ENCODE data around the gene MAML3. TPM values are rescaled to one million over a fixed set of nuclear protein-coding genes. Genes with fewer than 3 reads are reported as not detected.

Gene MAML3
- total and polyA plus RNA-seq, 2 experiments from 2014 or later: 1.7 to 6.5 TPM

DNA sequence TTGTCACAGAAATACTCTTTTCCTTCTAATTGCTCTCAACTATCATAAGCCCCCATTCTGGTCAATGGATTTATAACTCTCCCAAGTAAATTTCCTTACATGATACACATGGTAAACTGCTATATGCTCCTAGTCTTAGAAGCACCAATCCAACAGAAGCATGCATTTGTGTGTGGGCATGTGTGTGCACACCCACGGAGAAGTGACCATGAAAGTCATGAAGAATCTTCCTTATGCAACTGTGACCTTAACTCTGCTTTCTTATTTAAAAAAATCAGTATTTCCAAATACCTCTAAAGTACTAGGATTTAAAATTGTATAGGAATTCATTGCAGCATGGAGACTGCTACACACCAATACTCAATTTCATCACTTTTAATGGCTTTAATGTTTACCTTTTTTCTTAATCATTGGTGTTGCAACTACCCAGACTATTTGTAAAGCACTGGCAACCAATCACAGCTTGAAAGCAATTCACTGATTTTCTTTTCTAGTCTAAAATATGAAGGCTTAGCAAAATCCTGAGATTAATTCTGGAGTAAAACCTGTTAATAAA lies 47.6 kb downstream of the MAML3 start:
- no peaks in the 10 kb centered on the region for H3K36me3 Mint-ChIP-seq (ENCODE audit: low read depth)
- H2AFZ ChIP-seq: no peak overlapping the region
- no peaks in the 10 kb centered on the region for H3K4me1 ChIP-seq (ENCODE audit: insufficient read depth)
- no peak overlapping the region for H3K4me3 Mint-ChIP-seq
- H3K4me2 ChIP-seq: no peak overlapping the region
- no peaks in the 10 kb centered on the region for H4K20me1 ChIP-seq (replicated peaks; ENCODE audit: insufficient read depth)
- H3K36me3 ChIP-seq (ENCODE audit: insufficient read depth): no peaks in the 10 kb centered on the region
- H3K4me1 Mint-ChIP-seq: peaks cover 2% of the 10 kb centered on the region; the same call in 1 of the 3 replicates
- DNase-seq (ENCODE audit: low spot score): no peak
- H3K27me3 ChIP-seq (ENCODE audit: insufficient read depth): no peaks in the 10 kb centered on the region
- no peaks in the 10 kb centered on the region for H3F3A ChIP-seq (replicated peaks; ENCODE audit: low read depth)
- H3K27me3 Mint-ChIP-seq (ENCODE audit: insufficient read depth, low read depth, poor library complexity): no peaks in the 10 kb centered on the region
- TF ChIP-seq POLR2AphosphoS5 (IDR thresholded peaks at IDR 0.05; ENCODE audit: low read depth): no peak
- TF ChIP-seq EZH2phosphoT487 (IDR thresholded peaks at IDR 0.05; ENCODE audit: unreplicated experiment): no peak
- no peak for TF ChIP-seq STAT1 (IDR thresholded peaks at IDR 0.05; ENCODE audit: unreplicated experiment)
- no peak for TF ChIP-seq NANOG (IDR thresholded peaks at IDR 0.05; ENCODE audit: borderline replicate concordance)
- TF ChIP-seq JUNB (IDR thresholded peaks at IDR 0.05; ENCODE audit: unreplicated experiment): no peak
- no peak for TF ChIP-seq ZNF114 (CRISPR knock-in tag; IDR thresholded peaks at IDR 0.05)
- TF ChIP-seq, protein P1, sequence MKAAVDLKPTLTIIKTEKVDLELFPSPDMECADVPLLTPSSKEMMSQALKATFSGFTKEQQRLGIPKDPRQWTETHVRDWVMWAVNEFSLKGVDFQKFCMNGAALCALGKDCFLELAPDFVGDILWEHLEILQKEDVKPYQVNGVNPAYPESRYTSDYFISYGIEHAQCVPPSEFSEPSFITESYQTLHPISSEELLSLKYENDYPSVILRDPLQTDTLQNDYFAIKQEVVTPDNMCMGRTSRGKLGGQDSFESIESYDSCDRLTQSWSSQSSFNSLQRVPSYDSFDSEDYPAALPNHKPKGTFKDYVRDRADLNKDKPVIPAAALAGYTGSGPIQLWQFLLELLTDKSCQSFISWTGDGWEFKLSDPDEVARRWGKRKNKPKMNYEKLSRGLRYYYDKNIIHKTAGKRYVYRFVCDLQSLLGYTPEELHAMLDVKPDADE (IDR thresholded peaks at IDR 0.05): no peak
- TF ChIP-seq, protein P2, sequence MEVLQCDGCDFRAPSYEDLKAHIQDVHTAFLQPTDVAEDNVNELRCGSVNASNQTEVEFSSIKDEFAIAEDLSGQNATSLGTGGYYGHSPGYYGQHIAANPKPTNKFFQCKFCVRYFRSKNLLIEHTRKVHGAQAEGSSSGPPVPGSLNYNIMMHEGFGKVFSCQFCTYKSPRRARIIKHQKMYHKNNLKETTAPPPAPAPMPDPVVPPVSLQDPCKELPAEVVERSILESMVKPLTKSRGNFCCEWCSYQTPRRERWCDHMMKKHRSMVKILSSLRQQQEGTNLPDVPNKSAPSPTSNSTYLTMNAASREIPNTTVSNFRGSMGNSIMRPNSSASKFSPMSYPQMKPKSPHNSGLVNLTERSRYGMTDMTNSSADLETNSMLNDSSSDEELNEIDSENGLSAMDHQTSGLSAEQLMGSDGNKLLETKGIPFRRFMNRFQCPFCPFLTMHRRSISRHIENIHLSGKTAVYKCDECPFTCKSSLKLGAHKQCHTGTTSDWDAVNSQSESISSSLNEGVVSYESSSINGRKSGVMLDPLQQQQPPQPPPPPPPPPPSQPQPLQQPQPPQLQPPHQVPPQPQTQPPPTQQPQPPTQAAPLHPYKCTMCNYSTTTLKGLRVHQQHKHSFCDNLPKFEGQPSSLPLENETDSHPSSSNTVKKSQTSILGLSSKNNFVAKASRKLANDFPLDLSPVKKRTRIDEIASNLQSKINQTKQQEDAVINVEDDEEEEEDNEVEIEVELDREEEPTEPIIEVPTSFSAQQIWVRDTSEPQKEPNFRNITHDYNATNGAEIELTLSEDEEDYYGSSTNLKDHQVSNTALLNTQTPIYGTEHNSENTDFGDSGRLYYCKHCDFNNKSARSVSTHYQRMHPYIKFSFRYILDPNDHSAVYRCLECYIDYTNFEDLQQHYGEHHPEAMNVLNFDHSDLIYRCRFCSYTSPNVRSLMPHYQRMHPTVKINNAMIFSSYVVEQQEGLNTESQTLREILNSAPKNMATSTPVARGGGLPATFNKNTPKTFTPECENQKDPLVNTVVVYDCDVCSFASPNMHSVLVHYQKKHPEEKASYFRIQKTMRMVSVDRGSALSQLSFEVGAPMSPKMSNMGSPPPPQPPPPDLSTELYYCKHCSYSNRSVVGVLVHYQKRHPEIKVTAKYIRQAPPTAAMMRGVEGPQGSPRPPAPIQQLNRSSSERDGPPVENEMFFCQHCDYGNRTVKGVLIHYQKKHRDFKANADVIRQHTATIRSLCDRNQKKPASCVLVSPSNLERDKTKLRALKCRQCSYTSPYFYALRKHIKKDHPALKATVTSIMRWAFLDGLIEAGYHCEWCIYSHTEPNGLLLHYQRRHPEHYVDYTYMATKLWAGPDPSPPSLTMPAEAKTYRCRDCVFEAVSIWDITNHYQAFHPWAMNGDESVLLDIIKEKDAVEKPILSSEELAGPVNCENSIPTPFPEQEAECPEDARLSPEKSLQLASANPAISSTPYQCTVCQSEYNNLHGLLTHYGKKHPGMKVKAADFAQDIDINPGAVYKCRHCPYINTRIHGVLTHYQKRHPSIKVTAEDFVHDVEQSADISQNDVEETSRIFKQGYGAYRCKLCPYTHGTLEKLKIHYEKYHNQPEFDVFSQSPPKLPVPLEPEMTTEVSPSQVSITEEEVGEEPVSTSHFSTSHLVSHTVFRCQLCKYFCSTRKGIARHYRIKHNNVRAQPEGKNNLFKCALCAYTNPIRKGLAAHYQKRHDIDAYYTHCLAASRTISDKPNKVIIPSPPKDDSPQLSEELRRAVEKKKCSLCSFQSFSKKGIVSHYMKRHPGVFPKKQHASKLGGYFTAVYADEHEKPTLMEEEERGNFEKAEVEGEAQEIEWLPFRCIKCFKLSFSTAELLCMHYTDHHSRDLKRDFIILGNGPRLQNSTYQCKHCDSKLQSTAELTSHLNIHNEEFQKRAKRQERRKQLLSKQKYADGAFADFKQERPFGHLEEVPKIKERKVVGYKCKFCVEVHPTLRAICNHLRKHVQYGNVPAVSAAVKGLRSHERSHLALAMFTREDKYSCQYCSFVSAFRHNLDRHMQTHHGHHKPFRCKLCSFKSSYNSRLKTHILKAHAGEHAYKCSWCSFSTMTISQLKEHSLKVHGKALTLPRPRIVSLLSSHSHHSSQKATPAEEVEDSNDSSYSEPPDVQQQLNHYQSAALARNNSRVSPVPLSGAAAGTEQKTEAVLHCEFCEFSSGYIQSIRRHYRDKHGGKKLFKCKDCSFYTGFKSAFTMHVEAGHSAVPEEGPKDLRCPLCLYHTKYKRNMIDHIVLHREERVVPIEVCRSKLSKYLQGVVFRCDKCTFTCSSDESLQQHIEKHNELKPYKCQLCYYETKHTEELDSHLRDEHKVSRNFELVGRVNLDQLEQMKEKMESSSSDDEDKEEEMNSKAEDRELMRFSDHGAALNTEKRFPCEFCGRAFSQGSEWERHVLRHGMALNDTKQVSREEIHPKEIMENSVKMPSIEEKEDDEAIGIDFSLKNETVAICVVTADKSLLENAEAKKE (CRISPR knock-in tag; IDR thresholded peaks at IDR 0.05): no peak
- TF ChIP-seq, protein P3, sequence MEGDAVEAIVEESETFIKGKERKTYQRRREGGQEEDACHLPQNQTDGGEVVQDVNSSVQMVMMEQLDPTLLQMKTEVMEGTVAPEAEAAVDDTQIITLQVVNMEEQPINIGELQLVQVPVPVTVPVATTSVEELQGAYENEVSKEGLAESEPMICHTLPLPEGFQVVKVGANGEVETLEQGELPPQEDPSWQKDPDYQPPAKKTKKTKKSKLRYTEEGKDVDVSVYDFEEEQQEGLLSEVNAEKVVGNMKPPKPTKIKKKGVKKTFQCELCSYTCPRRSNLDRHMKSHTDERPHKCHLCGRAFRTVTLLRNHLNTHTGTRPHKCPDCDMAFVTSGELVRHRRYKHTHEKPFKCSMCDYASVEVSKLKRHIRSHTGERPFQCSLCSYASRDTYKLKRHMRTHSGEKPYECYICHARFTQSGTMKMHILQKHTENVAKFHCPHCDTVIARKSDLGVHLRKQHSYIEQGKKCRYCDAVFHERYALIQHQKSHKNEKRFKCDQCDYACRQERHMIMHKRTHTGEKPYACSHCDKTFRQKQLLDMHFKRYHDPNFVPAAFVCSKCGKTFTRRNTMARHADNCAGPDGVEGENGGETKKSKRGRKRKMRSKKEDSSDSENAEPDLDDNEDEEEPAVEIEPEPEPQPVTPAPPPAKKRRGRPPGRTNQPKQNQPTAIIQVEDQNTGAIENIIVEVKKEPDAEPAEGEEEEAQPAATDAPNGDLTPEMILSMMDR (conservative IDR thresholded peaks at IDR 0.05; ENCODE audit: low read depth in 2 of 2): no peak
- TF ChIP-seq ZNF331 (CRISPR knock-in tag; IDR thresholded peaks at IDR 0.05; ENCODE audit: low read depth): no peak
- TF ChIP-seq EZH2 (IDR thresholded peaks at IDR 0.05; ENCODE audit: low read depth, unreplicated experiment): no peak
- ATAC-seq: no peak
- no peak overlapping the region for H3K27ac Mint-ChIP-seq
- H3K27ac ChIP-seq (ENCODE audit: low read depth): no peak overlapping the region
- no peaks in the 10 kb centered on the region for H3K79me2 ChIP-seq (replicated peaks; ENCODE audit: insufficient read depth)
- H3K9me2 ChIP-seq (ENCODE audit: insufficient read depth): no peaks in the 10 kb centered on the region
- no peak overlapping the region for H3K4me3 ChIP-seq
- H3K9me3 Mint-ChIP-seq: no peaks in the 10 kb centered on the region
